Left lung (tissue), 10 donors: ENCODE measurements around the gene ARHGAP26. TPM values are rescaled to one million over a fixed set of nuclear protein-coding genes. Genes with fewer than 3 reads are reported as not detected.
"Not testable (repeated sequence)": the region's sequence is repeated elsewhere in the genome, so short reads cannot be mapped to it uniquely, and the experiment has no call there.

Experiments
- ATAC-seq: fragments of 200-7000 bp; cut with Tn5 transposase; one replicate; pipeline ENCODE4 v1.9.1; 2020; ENCODE audit warnings: moderate library complexity
- DNase-seq, 4 donors: peaks; one replicate each; pipeline ENCODE4 v3.0.0-alpha.2; 2013 to 2020
- H3K27ac ChIP-seq, 2 donors: fragments of 200-600 bp; sonication (generic) in 1 of 2; one replicate each; pipeline versions ENCODE4 v1.5.0 to v1.8.0; 2020 to 2021
- H3K27me3 ChIP-seq, 2 donors: fragments of 200-600 bp; sonication (generic) in 1 of 2; one replicate each; pipeline versions ENCODE4 v1.5.0 to v1.8.0; 2020 to 2021
- H3K36me3 ChIP-seq, 2 donors: fragments of 200-600 bp; sonication (generic) in 1 of 2; one replicate each; pipeline versions ENCODE4 v1.5.0 to v1.8.0; 2020 to 2021
- H3K4me1 ChIP-seq, 2 donors: fragments of 200-600 bp; one replicate each; pipeline ENCODE4 v1.8.0; 2021
- H3K4me3 ChIP-seq, 2 donors: fragments of 200-600 bp; sonication (generic) in 1 of 2; one replicate each; pipeline versions ENCODE4 v1.5.0 to v1.8.0; 2020 to 2021; ENCODE audit warnings: mild to moderate bottlenecking in 1 of 2
- H3K9me3 ChIP-seq, 2 donors: fragments of 200-600 bp; sonication (generic) in 1 of 2; one replicate each; pipeline versions ENCODE4 v1.5.0 to v1.8.0; 2020 to 2021
- CTCF ChIP-seq, 2 donors: fragments of 200-600 bp; sonication (generic) in 1 of 2; IDR thresholded peaks; one replicate each; pipeline versions ENCODE4 v1.5.0 to v1.8.0; 2021; ENCODE audit warnings: antibody characterized with exemption in 2 of 2
- intact Hi-C, 2 donors: fragments of 100-400 bp; cut with DNase I; formaldehyde crosslinking; loops; one replicate each; pipeline versions ENCODE4 v1.11.2 to v1.14.2; 2022
- polyA plus RNA-seq, 6 donors: library from polyadenylated mRNA; unstranded; fragments of 120-200 nt; gene quantifications; one replicate each; pipeline ENCODE4 v1.2.1, GENCODE V29; 2013; ENCODE audit not compliant: insufficient read length in 6 of 6
- total RNA-seq, 2 donors: library from RNA; stranded (reverse); fragmentation: NEBNext Ultra II Directional; extraction: Animal tissue kit (Norgen Biotek cat#: 25700); gene quantifications; one replicate each; pipeline ENCODE4 v1.2.1, GENCODE V29; 2021
- donor health status: DM: no; HTN: yes; CAD: no.
- donor health status: DM: no; HTN: no; CAD: no.

The ARHGAP26 gene
- total and polyA plus RNA-seq, 8 donors = 13.9 to 61.9 (median 14.9) TPM

- peak overlapping the region in 1 of 2 donors; percentile 61 for H3K27ac ChIP-seq
- intact Hi-C loops = loop anchor here in 1 of 2 donors (10.0 kb wide), 1 partner anchor 900 kb away; no protein-coding TSS in a partner anchor
- H3K9me3 ChIP-seq = no peaks in the 10 kb centered on the region
- H3K36me3 ChIP-seq = peaks cover 0 to 3% of the 10 kb centered on the region in 2 donors
- DNase-seq = no peak
- H3K27me3 ChIP-seq = no peaks in the 10 kb centered on the region
- ATAC-seq = peak; percentile 21
- TF ChIP-seq CTCF (IDR thresholded peaks at IDR 0.05) = peak in 1 of 2 donors; percentile 8
- no peak overlapping the region for H3K4me3 ChIP-seq
- peaks cover 10 to 66% of the 10 kb centered on the region in 2 donors for H3K4me1 ChIP-seq
These were observed 154.1 kb downstream of the ARHGAP26 start for GRCh38 chr5:142924135-142924883.

GRCh38 chr5:142925795-142926194 is 155.6 kb downstream of the ARHGAP26 start:
- ATAC-seq (peak; percentile 45), DNase-seq (no peak)
- peaks cover 10 to 74% of the 10 kb centered on the region in 2 donors for H3K4me1 ChIP-seq
- H3K36me3 ChIP-seq = no peaks in the 10 kb centered on the region
- peak overlapping the region; percentile 53 to 61 for H3K27ac ChIP-seq
- no peaks in the 10 kb centered on the region for H3K27me3 ChIP-seq
- no peak overlapping the region for H3K4me3 ChIP-seq
- H3K9me3 ChIP-seq = no peaks in the 10 kb centered on the region
- TF ChIP-seq CTCF (IDR thresholded peaks at IDR 0.05) = no peak
- intact Hi-C loops = loop anchor here in 1 of 2 donors (10.0 kb wide), 1 partner anchor 899 kb away; no protein-coding TSS in a partner anchor

GRCh38 chr5:142926549-142926948 is 156.4 kb downstream of the ARHGAP26 start:
- H3K27me3 ChIP-seq = no peaks in the 10 kb centered on the region
- H3K4me3 ChIP-seq = no peak overlapping the region
- ATAC-seq = no peak
- DNase-seq = no peak
- no peaks in the 10 kb centered on the region for H3K9me3 ChIP-seq
- H3K4me1 ChIP-seq = peaks cover 10 to 72% of the 10 kb centered on the region in 2 donors
- no peak for TF ChIP-seq CTCF (IDR thresholded peaks at IDR 0.05)
- no peaks in the 10 kb centered on the region for H3K36me3 ChIP-seq
- peak overlapping the region; percentile 53 to 61 for H3K27ac ChIP-seq
- intact Hi-C loops = loop anchor here in 1 of 2 donors (10.0 kb wide), 1 partner anchor 898 kb away; no protein-coding TSS in a partner anchor

- Histone ChIP-seq H3K36me3 (peaks cover 0 to 21% of the 10 kb centered on the region in 2 donors), H3K4me1 (peaks cover 10 to 54% of the 10 kb centered on the region in 2 donors), H3K27ac (peak overlapping the region in 1 of 2 donors; percentile 26)
- not testable (repeated sequence) for DNase-seq, ATAC-seq, H3K9me3 ChIP-seq, H3K27me3 ChIP-seq, H3K4me3 ChIP-seq
- intact Hi-C loops = loop anchor here in 1 of 2 donors (10.0 kb wide), 1 partner anchor 896 kb away; no protein-coding TSS in a partner anchor
These were observed 158.8 kb downstream of the ARHGAP26 start for GRCh38 chr5:142928999-142929398.

- intact Hi-C loops = loop anchor here in 1 of 2 donors (10.0 kb wide), 1 partner anchor 895 kb away; no protein-coding TSS in a partner anchor
- DNase-seq (peak in 1 of 4 donors; percentile 48), ATAC-seq (peak; percentile 68)
- peaks cover 0 to 21% of the 10 kb centered on the region in 2 donors for H3K36me3 ChIP-seq
- peaks cover 10 to 54% of the 10 kb centered on the region in 2 donors for H3K4me1 ChIP-seq
- no peak for TF ChIP-seq CTCF (IDR thresholded peaks at IDR 0.05)
- H3K9me3 ChIP-seq = no peaks in the 10 kb centered on the region
- peak overlapping the region in 1 of 2 donors; percentile 26 for H3K27ac ChIP-seq
- H3K27me3 ChIP-seq = no peaks in the 10 kb centered on the region
- no peak overlapping the region for H3K4me3 ChIP-seq
These were observed 159.4 kb downstream of the ARHGAP26 start for GRCh38 chr5:142929587-142929986.
